ENCODE data around the gene BBS12. TPM values are rescaled to one million over a fixed set of nuclear protein-coding genes. Genes with fewer than 3 reads are reported as not detected.

Gene BBS12
- total RNA-seq, result 10 to 100 TPM in 1 of 10 donors, 1 to 10 TPM in 9; 3.3 to 13.3 (median 5.2) TPM
- polyA plus RNA-seq, result 1 to 10 TPM; 1.1 to 3.9 TPM
- long read RNA-seq, donor 1, partial matches to known transcripts, result 0 of 15 reads
- long read RNA-seq, donor 1, other reads (novel, unspliced or antisense), result 12 of 15 reads
- long read RNA-seq, donor 2, partial matches to known transcripts, result 1 of 15 reads
- long read RNA-seq, donor 2, other reads (novel, unspliced or antisense), result 11 of 15 reads
- long read RNA-seq, donor 3, transcript BBS12-201 (2 exons, 3,244 nt), result major isoform, 6 of 80 reads
- long read RNA-seq, donor 3, partial matches to known transcripts, result 2 of 80 reads
- long read RNA-seq, donor 3, other reads (novel, unspliced or antisense), result 72 of 80 reads

GRCh38 chr4:122732329-122733026 lies at the start of gene BBS12:
Gene BBS12, plus strand, starts transcription at chr4:122732704. Its CDS starts 9,189 bp downstream, at chr4:122741893.
- intact Hi-C loops (cut with DNase I), result loop anchor here in 2 of 10 donors (1.0 to 2.0 kb wide), 2 partner anchors 190 to 192 kb away; partner anchors contain the start of gene NUDT6 (in 1 of the 2)
- H3K27me3 ChIP-seq, result no peaks in the 10 kb centered on the region
- peaks cover 0 to 5% (median 0%) of the 10 kb centered on the region in 11 donors for H3K9me3 ChIP-seq
- DNase-seq (peak; percentile 97 to 99), ATAC-seq (peak; percentile 99 to 100 (median 99))
- peak within 1 kb of the TSS; percentile 23 to 84 (median 70) for H3K4me3 ChIP-seq
- peak in 7 of 9 donors; percentile 14 to 65 (median 44) for TF ChIP-seq CTCF (IDR thresholded peaks at IDR 0.05)
- H3K27ac ChIP-seq, result peak within 1 kb of the TSS in 9 of 10 donors; percentile 52 to 87 (median 81)
- H3K4me1 ChIP-seq, result peaks cover 3 to 31% (median 12%) of the 10 kb centered on the region in 9 donors
- 0% methylated on average over 37 of the region's 37 CpGs for WGBS, 2 donors
- peaks cover 0 to under 1% (median 0%) of the 10 kb centered on the region in 9 donors for H3K36me3 ChIP-seq

GRCh38 chr4:122686691-122687090 lies 45.8 kb upstream of the BBS12 start:
- peaks cover 2 to 23% (median 17%) of the 10 kb centered on the region in 9 donors for H3K4me1 ChIP-seq
- DNase-seq (no peak), ATAC-seq (no peak)
- no peak for TF ChIP-seq CTCF (IDR thresholded peaks at IDR 0.05)
- H3K36me3 ChIP-seq, result no peaks in the 10 kb centered on the region
- intact Hi-C loops (cut with DNase I), result no loop called here
- H3K9me3 ChIP-seq, result peaks cover 0 to 12% (median 0%) of the 10 kb centered on the region in 11 donors
- no peaks in the 10 kb centered on the region for H3K27me3 ChIP-seq
- H3K4me3 ChIP-seq, result no peak overlapping the region
- H3K27ac ChIP-seq, result peak overlapping the region in 1 of 10 donors; percentile 8
- 94 to 95% methylated on average over 2 of the region's 2 CpGs for WGBS, 2 donors

GRCh38 chr4:122687531-122688061 lies 44.9 kb upstream of the BBS12 start:
- no peak for TF ChIP-seq CTCF (IDR thresholded peaks at IDR 0.05)
- intact Hi-C loops (cut with DNase I), result no loop called here
- no peaks in the 10 kb centered on the region for H3K27me3 ChIP-seq
- DNase-seq (peak in 1 of 2 donors; percentile 11), ATAC-seq (peak; percentile 11 to 92 (median 90))
- H3K36me3 ChIP-seq, result no peaks in the 10 kb centered on the region
- peaks cover 0 to 9% (median 0%) of the 10 kb centered on the region in 11 donors for H3K9me3 ChIP-seq
- H3K4me1 ChIP-seq, result peaks cover 2 to 23% (median 17%) of the 10 kb centered on the region in 9 donors
- no peak overlapping the region for H3K4me3 ChIP-seq
- peak overlapping the region in 9 of 10 donors; percentile 8 to 63 (median 48) for H3K27ac ChIP-seq
- 24 to 39% methylated on average over 2 of the region's 2 CpGs for WGBS, 2 donors

All from heart right ventricle (tissue), 16 donors.